ENCODE results near the gene CLSTN2.

Gene CLSTN2

DNA sequence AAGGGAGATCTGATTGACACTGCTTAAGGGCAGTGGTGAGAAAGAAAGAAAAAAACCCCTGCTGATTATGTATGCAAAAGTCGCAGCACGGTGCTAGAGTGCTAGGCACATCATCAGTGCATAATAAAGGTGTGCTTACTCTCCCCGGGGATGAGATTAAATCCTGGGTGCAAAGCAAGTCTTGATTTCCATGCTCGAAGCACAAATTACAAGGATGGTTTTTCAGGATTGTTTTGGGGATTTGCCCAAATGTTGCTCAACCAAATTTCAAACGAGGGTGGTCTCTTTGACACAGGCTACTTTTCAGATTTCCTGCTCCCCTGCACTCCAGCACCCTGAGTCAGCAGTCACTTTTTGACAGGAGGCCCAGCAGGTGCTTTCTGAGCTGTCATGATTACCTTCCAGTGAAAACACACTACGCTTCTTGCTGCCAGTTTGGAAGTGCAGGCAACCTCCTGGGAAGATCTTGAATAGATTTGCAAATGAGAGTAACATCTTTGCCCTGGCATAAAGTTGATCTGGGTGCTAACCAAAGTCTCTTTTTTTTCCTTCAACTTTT lies 575.4 kb downstream of the CLSTN2 start:
- H3K9ac ChIP-seq (ENCODE audit: low read depth in 1 of 2, low read length in 2 of 2): no peak overlapping the region
- no peak overlapping the region for H3K4me3 ChIP-seq (ENCODE audit: low read depth in 1 of 2, low read length in 2 of 2)
- no peak overlapping the region for H3K27ac ChIP-seq (ENCODE audit: low read depth, low read length)
- no peaks in the 10 kb centered on the region for H3K36me3 ChIP-seq (ENCODE audit: control insufficient read depth in 1 of 2, insufficient read depth in 2 of 2, low read length in 2 of 2)
- no peaks in the 10 kb centered on the region for H3K27me3 ChIP-seq (ENCODE audit: control insufficient read depth in 1 of 2, insufficient read depth in 2 of 2, low read length in 2 of 2)
- no peaks in the 10 kb centered on the region for H3K9me3 ChIP-seq (ENCODE audit: control insufficient read depth in 1 of 2, low read length in 2 of 2)
- no peaks in the 10 kb centered on the region for H3K4me1 ChIP-seq (ENCODE audit: control insufficient read depth in 1 of 2, insufficient read depth in 2 of 2, low read length in 2 of 2)

DNA sequence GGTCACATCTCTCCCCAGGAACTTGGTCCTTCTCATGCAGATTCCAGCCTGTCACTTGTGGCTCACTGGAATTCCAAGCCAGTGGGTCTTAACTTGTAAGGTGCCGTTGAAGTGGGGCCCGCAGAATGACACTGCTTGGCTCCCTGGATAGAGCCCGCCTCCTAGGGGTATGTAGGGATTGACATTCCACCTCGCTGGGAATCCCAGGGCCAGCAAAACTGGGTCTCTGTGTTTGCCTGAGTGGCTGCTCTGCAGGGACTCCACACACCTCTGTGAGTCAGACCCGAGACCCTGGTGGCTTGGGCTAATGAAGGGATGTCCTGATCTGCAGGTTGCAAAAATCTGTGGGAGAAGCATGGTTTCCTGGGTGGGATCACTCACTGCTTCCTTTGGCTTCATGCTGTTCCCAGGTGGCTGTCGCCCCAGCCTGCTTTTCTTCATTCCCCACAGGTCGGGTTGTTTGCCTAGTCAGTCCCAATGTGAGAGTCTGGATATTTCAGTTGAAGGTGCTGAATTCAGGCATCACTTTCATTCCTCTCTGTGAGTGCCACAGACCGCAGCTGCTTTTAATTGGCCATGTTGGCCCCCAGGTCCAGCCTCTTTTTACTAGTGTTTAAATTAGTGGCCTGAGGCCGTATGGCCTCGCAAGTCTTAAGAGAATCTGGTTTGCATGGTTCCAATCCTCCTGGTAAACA lies 586.9 kb downstream of the CLSTN2 start:
- Histone ChIP-seq H3K27ac (ENCODE audit: low read depth, low read length) (no peak overlapping the region), H3K27me3 (ENCODE audit: control insufficient read depth in 1 of 2, insufficient read depth in 2 of 2, low read length in 2 of 2) (no peaks in the 10 kb centered on the region), H3K36me3 (ENCODE audit: control insufficient read depth in 1 of 2, insufficient read depth in 2 of 2, low read length in 2 of 2) (no peaks in the 10 kb centered on the region), H3K9ac (ENCODE audit: low read depth in 1 of 2, low read length in 2 of 2) (no peak overlapping the region), H3K9me3 (ENCODE audit: control insufficient read depth in 1 of 2, low read length in 2 of 2) (no peaks in the 10 kb centered on the region), H3K4me1 (ENCODE audit: control insufficient read depth in 1 of 2, insufficient read depth in 2 of 2, low read length in 2 of 2) (no peaks in the 10 kb centered on the region), H3K4me3 (ENCODE audit: low read depth in 1 of 2, low read length in 2 of 2) (no peak overlapping the region)

DNA sequence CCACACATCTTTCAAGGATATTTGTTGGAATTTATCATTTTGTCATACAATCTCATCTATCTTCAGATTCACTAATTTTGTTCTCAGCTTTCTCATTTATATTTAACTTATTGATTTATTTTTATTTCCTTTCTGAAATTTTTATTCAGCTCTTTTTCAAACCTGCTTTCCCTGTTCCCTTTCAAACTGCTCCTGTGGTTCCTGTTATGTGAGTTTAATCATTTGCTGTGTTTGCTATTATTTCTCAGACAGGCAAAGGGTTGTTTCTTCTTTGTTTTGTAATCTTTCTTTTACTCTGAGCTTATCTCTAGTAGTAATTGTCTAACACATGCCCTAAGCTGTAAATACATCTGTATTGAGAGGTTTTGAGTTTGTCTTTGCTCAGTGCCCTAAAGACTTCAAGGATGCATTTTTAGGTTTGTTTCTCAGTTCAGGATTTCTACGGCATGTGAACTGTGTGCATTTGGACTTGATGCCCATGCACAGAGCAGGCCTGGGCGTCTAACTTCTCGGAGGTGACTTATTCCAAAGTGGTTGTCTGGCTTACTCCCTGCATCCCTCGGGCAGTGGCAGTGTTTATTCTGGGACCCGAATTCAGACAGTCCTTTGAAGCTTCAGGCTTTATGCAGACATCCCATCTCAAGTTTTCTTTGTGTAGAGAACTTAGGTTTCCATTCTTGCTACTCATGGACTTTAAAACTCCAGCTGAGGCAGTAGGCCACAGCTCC lies 587.8 kb downstream of the CLSTN2 start:
- H3K27ac ChIP-seq (ENCODE audit: low read depth, low read length): no peak overlapping the region
- H3K4me3 ChIP-seq (ENCODE audit: low read depth in 1 of 2, low read length in 2 of 2): no peak overlapping the region
- no peaks in the 10 kb centered on the region for H3K27me3 ChIP-seq (ENCODE audit: control insufficient read depth in 1 of 2, insufficient read depth in 2 of 2, low read length in 2 of 2)
- H3K4me1 ChIP-seq (ENCODE audit: control insufficient read depth in 1 of 2, insufficient read depth in 2 of 2, low read length in 2 of 2): no peaks in the 10 kb centered on the region
- no peak overlapping the region for H3K9ac ChIP-seq (ENCODE audit: low read depth in 1 of 2, low read length in 2 of 2)
- H3K9me3 ChIP-seq (ENCODE audit: control insufficient read depth in 1 of 2, low read length in 2 of 2): no peaks in the 10 kb centered on the region
- H3K36me3 ChIP-seq (ENCODE audit: control insufficient read depth in 1 of 2, insufficient read depth in 2 of 2, low read length in 2 of 2): no peaks in the 10 kb centered on the region

DNA sequence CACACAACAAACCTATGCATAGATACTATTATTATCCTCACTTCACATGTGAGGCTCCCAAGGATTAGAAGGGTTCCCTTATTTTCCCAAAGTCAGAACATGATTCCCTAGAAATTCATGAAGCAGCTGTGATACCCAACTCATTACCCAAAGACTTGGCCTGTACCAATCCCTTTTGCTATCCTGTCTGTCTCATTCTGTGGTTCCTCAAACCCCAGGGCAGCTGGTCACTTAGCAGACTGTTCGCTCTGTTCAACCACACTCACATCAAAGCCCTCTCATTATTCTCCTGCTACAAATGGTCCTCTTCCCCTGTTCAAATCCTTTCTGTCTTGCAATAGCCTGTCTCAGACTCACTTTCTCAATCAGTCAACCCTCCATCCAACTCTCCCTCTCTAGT lies 588.6 kb downstream of the CLSTN2 start:
- H3K27me3 ChIP-seq (ENCODE audit: control insufficient read depth in 1 of 2, insufficient read depth in 2 of 2, low read length in 2 of 2): no peaks in the 10 kb centered on the region
- no peak overlapping the region for H3K9ac ChIP-seq (ENCODE audit: low read depth in 1 of 2, low read length in 2 of 2)
- H3K4me3 ChIP-seq (ENCODE audit: low read depth in 1 of 2, low read length in 2 of 2): no peak overlapping the region
- no peaks in the 10 kb centered on the region for H3K9me3 ChIP-seq (ENCODE audit: control insufficient read depth in 1 of 2, low read length in 2 of 2)
- no peaks in the 10 kb centered on the region for H3K36me3 ChIP-seq (ENCODE audit: control insufficient read depth in 1 of 2, insufficient read depth in 2 of 2, low read length in 2 of 2)
- no peak overlapping the region for H3K27ac ChIP-seq (ENCODE audit: low read depth, low read length)
- H3K4me1 ChIP-seq (ENCODE audit: control insufficient read depth in 1 of 2, insufficient read depth in 2 of 2, low read length in 2 of 2): no peaks in the 10 kb centered on the region

DNA sequence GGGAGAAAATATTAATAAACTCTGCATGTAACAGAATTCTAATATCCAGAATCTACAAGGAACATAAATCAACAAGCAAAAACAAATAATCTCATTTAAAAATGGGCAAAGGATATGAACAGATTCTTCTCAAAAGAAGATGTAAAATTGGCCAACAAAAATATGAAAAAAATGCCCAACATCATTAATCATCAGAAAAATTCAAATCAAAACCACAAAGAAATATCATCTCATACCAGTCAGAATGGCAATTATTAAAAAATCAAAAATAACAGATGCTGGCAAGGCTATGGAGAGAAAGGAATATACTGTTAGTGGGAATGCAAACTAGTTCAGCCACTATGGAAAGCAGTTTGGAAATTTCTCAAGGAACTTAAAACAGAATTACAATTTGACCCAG lies 592.2 kb downstream of the CLSTN2 start:
- no peaks in the 10 kb centered on the region for H3K27me3 ChIP-seq (ENCODE audit: control insufficient read depth in 1 of 2, insufficient read depth in 2 of 2, low read length in 2 of 2)
- H3K4me3 ChIP-seq (ENCODE audit: low read depth in 1 of 2, low read length in 2 of 2): no peak overlapping the region
- no peaks in the 10 kb centered on the region for H3K9me3 ChIP-seq (ENCODE audit: control insufficient read depth in 1 of 2, low read length in 2 of 2)
- H3K4me1 ChIP-seq (ENCODE audit: control insufficient read depth in 1 of 2, insufficient read depth in 2 of 2, low read length in 2 of 2): no peaks in the 10 kb centered on the region
- no peak overlapping the region for H3K9ac ChIP-seq (ENCODE audit: low read depth in 1 of 2, low read length in 2 of 2)
- no peaks in the 10 kb centered on the region for H3K36me3 ChIP-seq (ENCODE audit: control insufficient read depth in 1 of 2, insufficient read depth in 2 of 2, low read length in 2 of 2)
- no peak overlapping the region for H3K27ac ChIP-seq (ENCODE audit: low read depth, low read length)

DNA sequence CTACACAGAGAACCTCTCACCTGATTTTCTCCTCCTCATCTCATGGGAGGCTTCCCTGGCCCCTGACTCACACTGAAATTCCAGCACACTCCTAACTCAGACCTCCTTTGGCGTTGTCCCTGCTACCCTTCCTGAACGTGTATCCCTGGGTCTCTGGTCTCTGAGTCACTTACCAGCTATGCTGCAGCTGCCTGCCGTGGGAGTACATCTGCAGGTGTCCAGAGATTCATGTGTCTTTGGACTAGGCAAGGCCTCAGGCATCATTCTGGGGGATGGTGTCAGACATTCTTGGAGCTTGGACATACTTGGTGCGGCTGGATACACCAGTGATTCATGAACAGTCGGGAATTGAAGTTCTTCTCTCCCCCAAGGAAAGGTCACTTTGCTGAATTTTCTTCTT lies 594.1 kb downstream of the CLSTN2 start:
- H3K4me3 ChIP-seq (ENCODE audit: low read depth in 1 of 2, low read length in 2 of 2): no peak overlapping the region
- H3K4me1 ChIP-seq (ENCODE audit: control insufficient read depth in 1 of 2, insufficient read depth in 2 of 2, low read length in 2 of 2): no peaks in the 10 kb centered on the region
- no peaks in the 10 kb centered on the region for H3K27me3 ChIP-seq (ENCODE audit: control insufficient read depth in 1 of 2, insufficient read depth in 2 of 2, low read length in 2 of 2)
- H3K9me3 ChIP-seq (ENCODE audit: control insufficient read depth in 1 of 2, low read length in 2 of 2): no peaks in the 10 kb centered on the region
- H3K9ac ChIP-seq (ENCODE audit: low read depth in 1 of 2, low read length in 2 of 2): no peak overlapping the region
- H3K27ac ChIP-seq (ENCODE audit: low read depth, low read length): no peak overlapping the region
- H3K36me3 ChIP-seq (ENCODE audit: control insufficient read depth in 1 of 2, insufficient read depth in 2 of 2, low read length in 2 of 2): no peaks in the 10 kb centered on the region

DNA sequence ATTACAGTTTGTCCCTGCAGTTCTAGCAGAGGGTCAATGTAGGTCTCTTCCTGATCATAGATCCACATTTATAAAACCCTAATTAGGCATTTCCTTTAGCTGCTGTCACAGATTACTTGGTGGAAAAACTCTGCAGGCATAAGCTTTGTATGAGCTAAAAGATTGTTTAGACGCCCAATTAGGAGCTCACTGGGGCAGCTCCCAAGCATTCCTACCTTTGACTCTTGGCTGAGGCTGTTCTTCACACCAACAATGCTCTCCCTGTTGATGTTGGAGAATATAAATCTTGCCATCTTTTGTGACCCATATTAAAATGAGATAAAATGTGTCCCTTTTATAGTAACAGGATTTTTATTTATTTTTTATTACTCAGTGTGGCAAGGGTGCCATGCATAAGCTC lies 594.6 kb downstream of the CLSTN2 start:
- Histone ChIP-seq H3K4me3 (ENCODE audit: low read depth in 1 of 2, low read length in 2 of 2) (no peak overlapping the region), H3K9ac (ENCODE audit: low read depth in 1 of 2, low read length in 2 of 2) (no peak overlapping the region), H3K4me1 (ENCODE audit: control insufficient read depth in 1 of 2, insufficient read depth in 2 of 2, low read length in 2 of 2) (no peaks in the 10 kb centered on the region), H3K27ac (ENCODE audit: low read depth, low read length) (no peak overlapping the region), H3K9me3 (ENCODE audit: control insufficient read depth in 1 of 2, low read length in 2 of 2) (no peaks in the 10 kb centered on the region), H3K36me3 (ENCODE audit: control insufficient read depth in 1 of 2, insufficient read depth in 2 of 2, low read length in 2 of 2) (no peaks in the 10 kb centered on the region), H3K27me3 (ENCODE audit: control insufficient read depth in 1 of 2, insufficient read depth in 2 of 2, low read length in 2 of 2) (no peaks in the 10 kb centered on the region)

DNA sequence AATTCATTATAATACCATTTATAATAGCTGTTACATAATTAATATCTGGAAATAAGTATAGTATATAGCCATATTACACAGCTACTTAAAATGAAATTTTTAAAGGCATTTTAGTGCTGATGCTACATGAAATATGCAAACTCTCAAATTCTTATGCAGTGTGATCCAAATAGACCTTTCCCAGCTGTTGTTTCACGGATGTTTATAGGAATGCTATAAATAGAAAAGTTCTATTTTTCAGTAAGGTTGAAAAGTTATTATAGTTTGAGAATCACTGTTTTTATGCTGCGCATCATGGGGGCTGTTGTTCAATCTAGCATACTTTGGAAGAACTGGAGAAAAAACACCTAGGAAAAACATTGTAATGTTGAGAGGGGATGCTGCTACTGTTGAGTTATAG lies 595.1 kb downstream of the CLSTN2 start:
- H3K36me3 ChIP-seq (ENCODE audit: control insufficient read depth in 1 of 2, insufficient read depth in 2 of 2, low read length in 2 of 2): no peaks in the 10 kb centered on the region

DNA sequence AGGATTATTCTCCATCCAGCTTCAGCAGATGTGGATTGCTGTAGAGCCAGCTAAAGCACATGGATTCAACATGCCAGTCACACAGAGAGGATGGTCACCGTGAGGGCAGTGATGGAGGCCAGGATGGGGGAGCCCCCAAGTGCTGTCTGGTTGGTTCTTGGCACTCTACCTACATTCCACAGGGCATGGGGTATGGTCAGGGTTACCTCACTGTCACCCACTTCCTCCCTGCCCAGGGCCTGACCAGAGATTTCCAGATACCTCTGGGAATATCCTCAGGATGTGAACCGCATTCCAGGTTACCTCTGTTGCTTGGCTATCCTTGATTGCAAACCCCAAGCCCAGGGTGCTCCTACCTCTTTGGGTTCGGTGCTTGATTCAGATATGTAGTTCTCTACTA lies 595.6 kb downstream of the CLSTN2 start:
- Histone ChIP-seq H3K27ac (ENCODE audit: low read depth, low read length) (no peak overlapping the region), H3K36me3 (ENCODE audit: control insufficient read depth in 1 of 2, insufficient read depth in 2 of 2, low read length in 2 of 2) (no peaks in the 10 kb centered on the region), H3K27me3 (ENCODE audit: control insufficient read depth in 1 of 2, insufficient read depth in 2 of 2, low read length in 2 of 2) (no peaks in the 10 kb centered on the region), H3K4me1 (ENCODE audit: control insufficient read depth in 1 of 2, insufficient read depth in 2 of 2, low read length in 2 of 2) (no peaks in the 10 kb centered on the region), H3K9ac (ENCODE audit: low read depth in 1 of 2, low read length in 2 of 2) (no peak overlapping the region), H3K4me3 (ENCODE audit: low read depth in 1 of 2, low read length in 2 of 2) (no peak overlapping the region), H3K9me3 (ENCODE audit: control insufficient read depth in 1 of 2, low read length in 2 of 2) (no peaks in the 10 kb centered on the region)

More for the DNA sequence above, 595.1 kb downstream of the CLSTN2 start:
- Histone ChIP-seq H3K9ac (ENCODE audit: low read depth in 1 of 2, low read length in 2 of 2) (no peak overlapping the region), H3K27me3 (ENCODE audit: control insufficient read depth in 1 of 2, insufficient read depth in 2 of 2, low read length in 2 of 2) (no peaks in the 10 kb centered on the region), H3K27ac (ENCODE audit: low read depth, low read length) (no peak overlapping the region), H3K9me3 (ENCODE audit: control insufficient read depth in 1 of 2, low read length in 2 of 2) (no peaks in the 10 kb centered on the region), H3K4me1 (ENCODE audit: control insufficient read depth in 1 of 2, insufficient read depth in 2 of 2, low read length in 2 of 2) (no peaks in the 10 kb centered on the region), H3K4me3 (ENCODE audit: low read depth in 1 of 2, low read length in 2 of 2) (no peak overlapping the region)

DNA sequence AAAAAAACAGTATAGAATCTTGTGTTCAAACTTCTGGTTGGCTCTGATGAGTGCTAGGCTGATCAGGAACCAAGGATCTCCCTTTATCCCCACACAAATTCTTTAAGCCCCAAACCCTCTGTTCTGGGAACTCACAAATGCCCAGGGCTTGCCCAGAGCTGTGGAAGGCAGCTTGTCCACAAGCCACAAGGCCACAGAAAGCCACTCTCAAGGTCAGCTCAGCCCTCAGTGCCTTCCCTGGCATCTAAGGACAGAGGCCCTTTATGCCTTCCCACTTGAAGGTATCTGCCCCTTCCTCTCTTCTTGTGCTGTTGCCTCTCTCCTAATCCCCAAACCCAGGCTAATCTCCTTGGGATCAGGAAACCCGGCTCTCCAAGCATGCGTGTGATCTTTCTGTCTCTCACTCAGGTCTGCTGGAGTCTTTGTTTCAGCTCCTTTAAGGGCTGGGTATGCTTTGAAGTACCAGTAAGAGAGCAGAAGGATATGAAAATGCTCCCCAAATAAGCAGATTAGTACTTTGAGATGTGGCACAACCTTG lies 597.9 kb downstream of the CLSTN2 start:
- no peak overlapping the region for H3K4me3 ChIP-seq (ENCODE audit: low read depth in 1 of 2, low read length in 2 of 2)

More for the DNA sequence above, 597.9 kb downstream of the CLSTN2 start:
- Histone ChIP-seq H3K27me3 (ENCODE audit: control insufficient read depth in 1 of 2, insufficient read depth in 2 of 2, low read length in 2 of 2) (no peaks in the 10 kb centered on the region), H3K9ac (ENCODE audit: low read depth in 1 of 2, low read length in 2 of 2) (no peak overlapping the region), H3K27ac (ENCODE audit: low read depth, low read length) (no peak overlapping the region), H3K36me3 (ENCODE audit: control insufficient read depth in 1 of 2, insufficient read depth in 2 of 2, low read length in 2 of 2) (no peaks in the 10 kb centered on the region), H3K9me3 (ENCODE audit: control insufficient read depth in 1 of 2, low read length in 2 of 2) (no peaks in the 10 kb centered on the region), H3K4me1 (ENCODE audit: control insufficient read depth in 1 of 2, insufficient read depth in 2 of 2, low read length in 2 of 2) (no peaks in the 10 kb centered on the region)

All from duodenal mucosa (tissue), 2 donors.